CD4-positive, alpha-beta T cell treated with Interleukin-12 subunit alpha and Interleukin-12 subunit beta, for 1 hour (primary cell): ENCODE results near the gene PLCL1.
A peak's percentile ranks its signal among the peaks of the same experiment; 100 is the strongest.

ENCODE experiments used
- DNase-seq: peaks from one replicate; pipeline ENCODE4 v3.0.0-alpha.2; 2020

The PLCL1 gene

DNA sequence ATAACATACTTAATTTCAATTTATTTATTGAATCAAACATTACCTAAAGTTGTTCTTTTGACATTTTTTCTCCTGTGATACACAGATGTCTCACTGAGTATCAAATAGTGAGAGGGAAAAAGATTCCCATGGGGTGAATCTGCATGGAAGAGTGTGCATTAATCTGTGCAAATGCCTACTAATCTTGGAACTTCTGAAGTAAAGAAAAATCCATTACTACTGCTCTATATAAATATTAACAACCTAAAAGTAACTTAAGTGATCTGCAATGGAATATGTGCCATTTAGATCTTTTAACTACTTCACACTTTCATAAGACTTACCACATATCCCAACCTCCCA is 125.5 kb downstream of the PLCL1 start:
- DNase-seq = no peak

DNA sequence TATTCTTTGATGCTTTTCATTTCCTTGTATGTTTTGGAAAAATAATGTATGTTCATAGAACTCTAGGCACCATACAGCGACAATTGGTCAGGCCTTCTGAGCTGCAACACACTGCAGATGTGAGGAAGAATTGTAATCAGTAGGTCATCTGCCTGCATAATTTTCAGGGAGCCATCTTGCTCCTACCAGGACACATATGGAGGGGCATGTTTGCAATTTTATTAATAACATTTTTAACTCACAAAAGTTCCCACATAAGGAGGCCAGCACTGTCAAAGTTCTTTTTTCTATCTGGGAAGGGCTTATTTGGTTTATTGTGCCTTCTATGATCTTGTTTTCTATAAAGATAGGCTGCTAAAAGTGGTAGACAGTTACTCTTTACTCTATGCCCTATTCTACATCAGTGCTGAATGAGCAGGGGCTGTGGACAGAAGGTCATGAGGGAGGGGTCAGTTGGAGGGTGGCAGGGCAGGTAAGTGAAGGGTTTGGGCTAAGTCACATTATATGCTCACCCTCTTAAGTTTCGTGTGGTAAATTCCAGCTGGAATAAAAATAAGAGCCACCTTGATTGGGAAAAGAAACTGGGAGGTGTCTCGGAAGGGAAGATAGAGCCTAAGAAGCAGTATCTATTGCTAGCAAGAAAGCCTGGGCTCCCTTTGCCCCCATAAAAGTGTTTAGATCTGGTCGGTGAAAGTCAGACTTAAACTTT is 126.3 kb downstream of the PLCL1 start:
- no peak for DNase-seq

DNA sequence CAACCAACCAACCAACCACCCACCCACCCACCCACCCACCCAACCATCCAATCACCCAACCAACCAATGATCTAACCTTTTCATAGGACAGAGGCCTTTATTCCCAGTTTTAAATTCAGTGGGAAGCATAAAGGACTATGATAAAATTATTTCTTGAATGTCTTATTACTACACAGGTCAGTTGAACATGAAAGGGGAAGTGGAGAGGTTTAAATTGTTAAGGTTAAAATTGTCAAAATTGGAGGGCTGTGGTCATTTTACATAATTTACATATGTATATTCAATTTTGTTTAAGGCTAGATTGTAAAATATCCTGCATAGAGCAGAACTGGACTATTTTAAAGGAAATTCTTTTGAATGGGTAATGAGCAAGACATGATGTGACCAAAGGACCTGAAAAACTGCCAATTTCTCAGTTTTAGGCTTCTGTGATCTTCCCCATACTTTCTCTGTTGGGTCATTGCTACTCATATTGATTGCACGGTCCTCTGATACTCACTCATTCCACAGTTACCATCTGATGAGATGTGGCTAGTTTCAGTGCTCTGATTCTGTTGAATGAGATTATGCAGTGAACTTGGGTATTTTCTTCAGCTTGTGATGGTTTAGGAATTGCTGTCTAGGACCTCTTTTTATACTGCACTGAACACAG is 127.4 kb downstream of the PLCL1 start:
- no peak for DNase-seq

DNA sequence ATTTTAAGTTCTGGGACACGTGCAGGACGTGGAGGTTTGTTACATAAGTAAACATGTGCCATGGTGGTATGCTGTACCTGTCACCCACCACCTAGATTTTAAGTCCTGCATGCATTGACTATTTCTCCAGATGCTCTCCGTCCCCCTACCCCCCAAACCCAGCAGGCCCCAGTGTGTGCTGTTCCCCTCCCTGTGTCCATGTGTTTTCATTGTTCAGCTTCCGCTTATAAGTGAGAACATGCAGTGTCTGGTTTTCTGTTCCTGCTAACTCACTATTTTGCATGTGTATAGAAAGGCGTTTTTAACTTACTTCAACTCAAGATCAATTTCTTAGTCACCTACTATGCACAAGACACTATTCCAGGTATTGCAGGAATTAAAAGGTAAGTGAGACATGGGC is 128.0 kb downstream of the PLCL1 start:
- no peak for DNase-seq

DNA sequence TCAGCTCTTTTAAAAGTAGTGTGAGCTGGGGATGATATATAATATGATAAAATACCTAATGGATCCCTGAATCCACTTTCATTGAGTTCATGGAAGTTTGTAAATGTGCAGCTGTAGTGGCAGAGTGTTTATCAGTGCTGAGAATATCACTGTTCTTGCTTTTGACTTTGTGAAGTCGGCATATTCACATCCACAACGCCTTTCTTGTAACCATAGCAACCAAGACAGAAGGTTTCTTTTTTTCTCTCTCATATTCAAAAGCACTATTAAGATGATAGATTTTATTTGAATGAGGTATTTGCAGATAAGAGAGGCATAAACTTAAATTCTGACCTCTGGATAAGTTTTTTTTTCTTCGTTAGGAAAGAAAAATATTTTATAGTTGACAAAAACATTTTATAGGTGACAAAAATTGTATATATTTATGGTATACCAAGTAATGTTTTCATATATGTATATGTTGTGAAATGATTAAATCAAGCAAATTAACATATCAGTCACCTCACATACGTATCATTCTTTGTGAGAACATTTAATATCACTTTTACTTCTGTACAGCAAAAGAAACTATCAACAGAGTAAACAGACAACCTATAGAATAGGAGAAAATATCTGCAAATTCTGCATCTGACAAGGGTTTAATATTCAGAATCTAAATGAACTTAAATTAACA is 130.0 kb downstream of the PLCL1 start:
- DNase-seq = peak; percentile 33

DNA sequence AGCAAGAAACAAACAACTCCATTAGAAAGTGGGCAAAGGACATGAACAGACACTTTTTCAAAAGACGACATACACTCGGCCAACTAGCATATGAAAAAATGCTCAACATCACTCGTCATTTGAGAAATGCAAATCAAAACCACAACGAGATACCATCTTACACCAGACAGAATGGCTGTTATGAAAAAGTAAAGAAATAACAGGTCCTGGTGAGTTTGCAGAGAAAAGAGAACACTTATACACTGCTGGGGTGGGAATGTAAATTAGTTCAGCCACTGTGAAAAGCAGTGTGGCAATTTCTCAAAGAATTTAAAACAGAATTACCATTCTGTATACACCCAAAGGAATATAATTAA is 130.5 kb downstream of the PLCL1 start:
- peak; percentile 43 for DNase-seq

DNA sequence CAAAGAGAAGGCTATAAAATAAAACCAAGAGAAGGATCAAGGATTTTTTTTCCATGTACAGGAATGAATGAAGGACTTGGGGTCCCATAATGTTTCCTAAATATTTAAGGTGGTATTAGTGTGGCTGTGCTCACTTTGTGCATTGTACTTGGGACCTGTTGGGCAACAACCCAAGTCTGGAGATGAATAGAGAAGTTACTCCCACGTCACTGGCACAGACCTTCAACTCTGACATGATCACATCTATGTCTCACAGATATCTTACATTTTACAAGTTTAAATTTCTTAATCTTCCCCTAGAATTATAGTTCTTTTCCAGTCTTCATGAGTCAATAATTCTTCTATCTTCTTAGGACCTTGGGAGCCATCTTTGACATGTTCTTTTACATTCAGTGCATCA is 133.4 kb downstream of the PLCL1 start:
- DNase-seq = no peak

DNA sequence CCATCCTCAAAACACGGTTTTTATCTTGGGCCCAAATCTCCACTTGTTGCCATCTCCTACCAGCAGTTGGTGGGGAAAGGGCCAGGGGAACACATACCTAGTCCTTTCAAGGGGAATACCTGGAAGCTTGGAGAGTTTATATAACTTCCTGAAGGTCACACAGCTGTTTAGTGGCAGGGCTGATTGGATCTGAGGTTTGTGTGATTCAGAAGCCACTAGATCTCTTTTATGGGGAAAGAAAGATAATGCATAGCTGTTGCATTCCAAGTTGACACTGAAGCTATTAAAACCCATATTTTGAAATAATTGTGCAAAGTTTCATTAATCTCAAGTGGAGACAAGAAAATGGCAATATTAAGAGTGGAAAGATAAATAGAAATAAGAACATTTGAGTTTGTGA is 134.2 kb downstream of the PLCL1 start:
- DNase-seq = no peak

DNA sequence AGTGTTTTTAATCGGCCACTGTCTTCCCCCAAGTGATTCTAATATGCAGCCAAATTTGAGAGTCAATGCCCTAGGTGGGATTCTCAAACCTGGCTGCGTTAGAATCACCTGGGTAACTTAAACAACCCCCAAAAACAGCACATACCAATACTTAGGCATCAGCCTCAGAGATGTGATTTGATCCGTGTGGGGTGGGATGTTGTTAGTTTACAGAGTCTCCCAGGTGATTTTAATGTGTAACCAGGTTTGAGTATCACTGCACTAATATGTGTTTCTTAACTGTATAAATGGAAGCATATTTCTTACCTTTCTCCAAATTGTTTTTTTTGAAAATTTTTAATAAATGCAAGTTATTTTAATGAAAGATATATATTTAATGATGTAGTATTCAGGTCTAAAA is 135.4 kb downstream of the PLCL1 start:
- DNase-seq = no peak

DNA sequence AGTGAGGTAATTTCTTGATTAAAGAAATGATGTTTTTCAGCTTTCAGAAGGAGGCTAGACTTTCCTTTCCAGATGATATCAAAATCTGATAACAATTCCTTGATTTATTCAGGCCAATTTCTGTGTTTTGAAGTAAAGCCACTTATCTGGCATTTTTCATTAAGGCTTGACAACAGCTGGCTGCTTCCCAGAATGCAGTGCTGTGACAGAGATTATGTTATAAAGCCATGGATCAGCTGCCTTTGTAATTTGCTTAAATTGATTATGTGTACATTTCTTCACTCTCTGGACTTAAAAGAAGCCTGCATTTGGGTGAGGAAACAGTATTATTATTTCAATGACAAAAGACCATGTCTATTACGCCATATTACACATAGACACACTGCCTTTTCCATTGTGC is 136.0 kb downstream of the PLCL1 start:
- DNase-seq = no peak

DNA sequence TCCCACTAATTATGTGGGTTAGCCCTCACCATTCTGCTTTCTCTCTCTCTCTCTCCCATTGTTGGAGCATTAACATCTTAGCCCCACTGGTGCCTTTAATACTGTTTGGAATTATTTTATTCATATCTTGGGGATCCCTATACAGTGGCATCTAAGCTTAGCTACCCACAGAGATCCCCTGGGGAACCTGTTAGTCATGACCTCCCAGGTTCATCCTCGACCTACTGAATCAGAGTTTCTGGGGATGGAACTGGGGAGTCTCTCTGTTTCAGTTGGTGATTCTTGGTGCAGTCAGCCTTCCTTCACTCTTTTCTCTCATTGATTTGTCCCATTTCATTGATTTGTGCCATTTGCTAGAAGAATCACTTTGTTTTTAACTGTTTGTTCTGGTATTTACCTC is 137.3 kb downstream of the PLCL1 start:
- no peak for DNase-seq

DNA sequence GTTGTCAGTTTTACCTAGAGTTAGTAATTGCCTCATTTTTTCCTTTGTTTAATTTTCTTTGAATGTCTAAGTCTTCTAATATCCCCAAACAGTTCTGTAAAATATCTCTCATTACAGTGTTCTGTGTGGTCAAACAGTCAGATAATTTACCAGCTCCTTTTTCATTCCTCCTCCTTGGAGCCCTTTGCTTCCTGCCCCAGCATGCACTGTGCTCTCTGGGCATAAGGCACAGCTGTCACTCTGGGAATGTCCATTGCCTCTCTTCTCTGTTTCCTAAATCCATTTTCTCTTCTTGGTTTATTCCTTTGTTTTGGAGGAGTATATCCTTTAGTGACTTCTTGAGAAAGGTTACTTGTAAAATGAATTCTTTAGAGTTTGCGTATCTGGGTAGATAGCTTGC is 139.3 kb downstream of the PLCL1 start:
- DNase-seq = no peak

DNA sequence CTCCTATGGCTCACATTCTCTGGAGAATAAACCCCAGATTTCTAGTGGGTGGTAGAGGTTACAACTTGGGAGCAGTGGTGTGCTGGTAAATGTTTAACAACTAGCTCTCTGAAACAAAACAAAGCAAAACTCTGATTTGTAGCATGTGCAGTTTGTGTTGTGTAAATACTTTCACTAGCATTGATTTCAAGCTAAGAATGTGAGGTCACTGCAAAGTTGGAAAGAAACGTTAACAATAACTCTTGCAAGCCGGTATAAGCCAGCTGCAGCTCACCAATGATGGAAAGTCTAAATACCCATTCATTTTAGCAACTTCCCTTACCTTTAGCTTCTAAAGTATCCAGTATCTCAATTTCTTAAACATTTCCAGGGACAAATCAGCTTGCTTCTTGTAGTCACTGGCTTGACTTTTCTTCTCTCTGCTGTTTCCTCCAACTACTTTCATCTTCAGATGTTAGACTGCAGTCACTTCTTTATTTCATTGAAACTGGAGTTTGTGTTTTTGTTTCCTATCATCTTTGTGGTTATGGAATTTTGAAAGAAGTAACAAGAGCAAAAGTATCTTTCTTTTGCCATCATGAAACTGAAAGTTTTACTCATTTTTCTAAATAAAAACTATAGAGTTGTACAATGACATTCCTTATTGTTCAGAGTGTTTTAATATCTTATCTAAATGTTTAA is 140.2 kb downstream of the PLCL1 start:
- no peak for DNase-seq

DNA sequence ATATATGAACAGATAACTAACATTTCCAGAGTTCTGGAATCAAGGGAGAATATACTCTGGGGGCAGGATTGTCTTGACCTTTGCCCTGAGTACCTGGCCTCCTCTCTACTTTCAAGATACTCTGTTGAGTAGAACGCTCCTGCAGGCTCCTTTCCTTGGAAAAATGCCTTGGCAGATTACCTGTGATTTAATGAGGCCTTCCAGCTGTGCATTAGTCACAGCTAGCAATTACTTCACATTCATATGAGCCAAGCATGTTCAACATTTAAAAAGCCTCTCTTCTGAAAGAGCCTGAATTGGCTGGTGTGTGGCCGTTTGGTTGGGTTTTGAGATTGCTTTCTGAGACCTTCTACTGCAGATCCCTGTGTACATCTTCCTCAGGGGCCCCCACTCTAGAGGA is 142.2 kb downstream of the PLCL1 start:
- no peak for DNase-seq

DNA sequence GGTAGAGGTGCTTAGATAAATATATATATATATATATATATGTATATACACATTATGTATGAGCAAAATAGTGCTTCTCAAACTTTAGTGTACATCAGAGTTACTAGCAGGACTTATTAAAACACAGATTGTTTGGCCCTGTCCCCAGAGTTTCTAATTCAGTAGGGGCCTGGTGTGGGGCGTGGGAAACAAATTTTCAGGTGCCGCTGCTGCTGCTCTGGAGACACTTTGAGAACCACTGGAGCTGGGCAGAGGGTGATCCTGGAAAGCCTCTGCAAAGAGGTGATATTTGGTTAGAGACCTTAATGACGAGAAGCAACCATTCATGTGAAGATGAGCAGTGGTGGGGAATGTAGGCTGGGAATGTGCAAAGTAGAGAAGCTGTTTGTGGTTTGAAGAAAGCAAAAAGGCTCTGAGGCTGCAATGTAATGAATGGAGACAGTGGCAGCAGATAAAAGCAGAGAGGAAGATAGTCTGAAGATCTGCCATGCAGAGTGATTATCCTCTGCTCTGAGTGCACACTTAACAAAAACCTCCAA is 142.9 kb downstream of the PLCL1 start:
- DNase-seq = no peak

DNA sequence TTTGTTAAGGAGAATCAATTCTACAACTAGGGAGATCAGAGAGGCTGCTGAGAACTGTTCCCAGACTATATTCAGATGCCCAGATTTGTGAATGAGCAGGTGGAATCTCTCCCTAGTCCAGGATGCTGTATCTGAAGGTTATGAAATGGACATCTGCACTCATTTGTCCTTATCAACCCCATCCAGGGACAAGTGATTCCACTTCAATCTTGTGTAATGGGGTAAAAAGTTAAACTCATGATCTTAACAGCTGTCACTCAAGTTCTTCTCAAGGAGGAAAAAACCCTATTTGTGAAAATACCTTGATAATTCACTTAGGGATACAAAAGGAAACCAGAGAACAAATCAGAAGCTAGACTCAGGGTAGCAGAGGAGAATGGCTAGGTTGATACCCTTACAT is 144.8 kb downstream of the PLCL1 start:
- DNase-seq = no peak

DNA sequence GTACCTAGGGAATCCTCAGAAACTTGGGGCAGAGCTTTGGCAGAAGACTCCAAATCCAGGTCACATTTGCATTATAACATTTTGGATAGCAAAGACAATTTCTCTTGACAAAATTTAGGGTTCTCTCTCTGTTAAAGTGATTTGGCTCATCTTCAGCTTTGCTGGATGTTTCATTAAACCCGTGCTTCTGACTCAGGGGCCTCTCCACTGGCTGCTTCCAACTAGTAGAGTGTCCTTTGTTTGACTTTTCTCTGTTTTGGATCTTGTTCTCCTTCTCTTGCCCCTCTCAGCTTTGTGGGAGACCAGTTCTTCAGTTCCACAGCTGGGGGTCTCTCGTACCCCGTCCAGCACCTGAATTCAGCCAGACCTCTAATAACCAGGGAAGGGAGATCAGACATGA is 145.6 kb downstream of the PLCL1 start:
- no peak for DNase-seq

DNA sequence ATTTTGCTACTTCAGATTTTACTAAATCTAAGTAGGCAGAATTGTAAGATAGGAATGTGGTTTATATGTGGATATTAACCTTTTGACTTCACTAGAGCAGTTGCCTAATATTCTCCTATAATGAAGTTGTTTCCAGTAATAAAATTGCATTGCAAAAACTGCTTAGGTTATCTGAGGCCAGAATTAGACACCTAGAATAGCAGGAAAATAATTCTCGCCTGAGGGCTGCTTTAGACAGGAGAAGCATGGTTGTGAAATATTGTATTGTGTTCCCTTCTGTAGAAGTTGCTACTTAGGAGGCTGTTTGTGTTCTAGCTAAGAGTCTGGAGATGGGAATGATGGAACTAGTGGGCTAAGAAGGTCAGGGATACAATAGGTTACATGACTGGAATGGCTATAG is 146.3 kb downstream of the PLCL1 start:
- DNase-seq = no peak

DNA sequence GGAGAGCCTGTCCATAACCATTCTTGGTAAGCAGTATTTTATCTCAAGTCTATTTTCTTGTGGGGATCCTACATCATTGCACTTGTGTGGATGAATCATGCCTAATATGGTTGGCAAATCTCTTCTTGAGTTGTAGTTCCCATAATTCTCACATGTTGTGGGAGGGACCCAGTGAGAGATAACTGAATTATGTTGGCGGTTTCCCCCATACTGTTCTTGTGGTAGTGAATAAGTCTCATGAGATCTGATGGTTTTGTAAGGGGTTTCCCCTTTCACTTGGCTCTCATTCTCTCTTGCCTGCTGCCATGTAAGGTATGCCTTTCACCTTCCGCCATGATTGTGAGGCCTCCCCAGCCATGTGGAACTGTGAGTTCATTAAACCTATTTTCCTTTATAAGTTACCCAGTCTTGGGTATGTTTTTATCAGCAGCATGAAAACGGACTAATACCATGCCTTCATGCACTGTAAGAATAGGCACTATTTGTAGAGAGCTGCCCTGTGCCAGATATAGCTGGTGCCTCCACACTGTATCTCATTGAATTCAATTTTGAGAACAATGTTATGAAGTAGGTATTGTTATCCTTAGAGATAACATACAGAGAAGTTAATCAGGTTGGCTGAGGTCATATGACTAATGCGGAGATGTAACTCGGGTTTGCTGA is 148.3 kb downstream of the PLCL1 start:
- DNase-seq = no peak

DNA sequence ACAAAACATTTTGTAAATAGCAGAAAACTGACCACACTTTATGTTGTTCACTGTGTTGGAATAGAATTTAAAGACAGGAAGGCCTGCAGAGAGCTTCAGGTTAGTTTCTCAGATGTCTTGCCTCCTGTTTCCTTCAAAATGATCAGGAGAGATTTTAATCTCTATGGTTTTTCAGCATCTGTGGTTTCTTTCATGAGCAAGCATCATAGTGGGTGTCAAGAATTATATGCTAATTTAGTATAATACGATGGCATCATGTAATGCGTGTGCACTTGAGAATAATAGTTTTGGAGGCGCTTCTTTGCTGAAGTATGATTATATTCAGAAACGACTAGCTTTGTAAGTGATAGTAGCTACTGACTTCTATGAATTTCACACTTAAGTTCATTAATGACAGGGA is 149.9 kb downstream of the PLCL1 start:
- peak; percentile 21 for DNase-seq

DNA sequence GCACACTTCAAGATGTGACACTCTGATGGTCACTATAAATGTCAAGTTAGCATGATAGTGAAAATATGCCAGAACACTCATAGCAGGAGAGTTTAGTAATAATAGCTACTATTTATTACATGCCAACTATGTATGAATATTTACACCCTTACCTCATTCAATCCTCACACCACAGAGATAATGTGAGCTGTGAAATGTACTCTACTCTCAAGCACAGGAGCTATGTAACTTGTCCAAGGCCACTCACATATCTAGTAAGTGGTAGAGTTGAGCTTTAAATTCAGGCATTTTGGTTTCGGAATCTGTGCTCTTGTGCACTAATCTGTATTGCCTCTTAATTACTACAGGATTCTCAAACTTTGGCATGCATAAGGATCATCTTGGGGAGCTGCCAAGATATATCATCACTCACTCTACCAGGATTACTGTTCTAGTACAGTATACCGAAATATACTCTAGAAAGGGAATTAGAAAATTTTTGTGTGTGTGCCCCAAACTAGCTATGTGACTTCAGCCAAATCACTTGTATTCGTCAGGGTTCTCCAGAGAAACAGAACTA is 154.3 kb downstream of the PLCL1 start:
- DNase-seq = no peak

DNA sequence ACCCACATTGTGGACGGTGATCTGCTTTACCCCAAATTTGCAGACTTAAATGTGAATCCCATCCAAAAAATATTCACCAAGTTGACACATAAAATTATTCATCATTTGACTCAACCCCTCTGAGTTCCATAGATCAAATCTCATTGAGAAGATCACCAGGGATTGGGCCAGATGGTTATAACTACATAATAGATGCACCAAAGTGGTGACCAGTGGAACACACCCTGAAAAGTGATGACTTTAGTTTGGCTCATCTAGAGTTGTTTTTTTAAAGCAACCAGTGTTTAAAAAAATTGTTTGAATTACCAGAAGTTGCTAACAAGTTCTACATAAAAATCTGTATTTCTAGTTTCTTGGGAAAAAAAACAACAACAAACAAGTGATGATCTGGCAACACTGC is 155.0 kb downstream of the PLCL1 start:
- DNase-seq = no peak

DNA sequence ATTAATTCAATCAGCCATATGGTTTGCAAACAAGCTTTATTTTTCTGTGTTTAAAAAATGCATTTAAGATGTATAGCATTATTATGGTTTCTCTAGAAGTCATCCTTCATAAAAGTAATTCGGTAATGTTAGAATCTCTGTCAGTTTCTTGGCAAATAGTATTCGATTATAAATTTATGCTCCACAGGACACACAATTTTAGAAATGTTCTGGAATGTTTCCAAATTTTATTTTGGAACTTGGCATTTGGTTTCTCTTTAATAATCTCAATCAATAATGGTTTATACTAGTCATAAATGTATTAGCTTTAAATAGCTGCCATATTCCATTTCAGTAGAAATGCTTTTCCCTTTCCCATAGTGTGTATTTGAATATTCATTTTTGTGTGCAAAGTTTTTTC is 156.4 kb downstream of the PLCL1 start:
- no peak for DNase-seq
